ENCODE data around the gene BPIFA3. TPM values are rescaled to one million over a fixed set of nuclear protein-coding genes. Genes with fewer than 3 reads are reported as not detected.

BPIFA3 gene
- total and polyA plus RNA-seq, 7 experiments from 2014 or later = not detected

DNA sequence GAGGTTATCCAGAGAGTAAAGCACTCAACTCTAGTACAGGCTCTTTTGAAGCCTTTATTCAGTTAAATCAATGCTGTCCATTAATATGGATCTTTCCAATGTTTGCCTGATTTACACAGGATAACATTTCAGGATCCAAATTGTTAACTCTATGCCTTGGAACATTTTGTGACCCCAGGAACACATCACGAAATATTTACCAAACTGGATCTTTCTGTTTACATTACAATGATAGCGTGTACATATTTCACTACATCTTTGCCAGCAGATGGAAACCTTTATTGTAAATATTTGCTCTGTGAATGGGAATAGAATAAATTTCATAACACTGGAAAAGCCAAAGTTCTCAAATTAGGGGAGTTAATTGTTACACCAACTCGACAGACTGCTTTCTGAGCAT is 25.7 kb upstream of the BPIFA3 start:
- Histone ChIP-seq H3K27me3 (ENCODE audit: control insufficient read depth in 2 of 2, insufficient read depth in 2 of 2, low read length in 2 of 2) (no peaks in the 10 kb centered on the region), H3K4me3 (ENCODE audit: low read length) (no peak overlapping the region), H3K27ac (ENCODE audit: low read depth, low read length) (no peak overlapping the region), H3K4me1 (ENCODE audit: control insufficient read depth in 2 of 2, insufficient read depth in 2 of 2, low read length in 2 of 2) (no peaks in the 10 kb centered on the region), H3K36me3 (ENCODE audit: control insufficient read depth in 2 of 3, insufficient read depth in 3 of 3, low read length in 3 of 3) (no peaks in the 10 kb centered on the region), H3K9me3 (ENCODE audit: control insufficient read depth in 2 of 3, low read length in 3 of 3) (no peaks in the 10 kb centered on the region)
- Mint-ChIP-seq H3K9me3 (no peaks in the 10 kb centered on the region), H3K4me1 (peaks cover 0 to 16% (median 8%) of the 10 kb centered on the region in 7 donors), H3K27me3 (peaks cover 0 to 8% (median 0%) of the 10 kb centered on the region in 5 donors), H3K36me3 (no peaks in the 10 kb centered on the region), H3K27ac (no peak overlapping the region), H3K4me3 (no peak overlapping the region)
- ATAC-seq = no peak
- CTCF ChIA-PET = no interaction called here
- POLR2A ChIA-PET = no interaction called here
- no peak for DNase-seq
- intact Hi-C loops (cut with micrococcal nuclease) = no loop called here

DNA sequence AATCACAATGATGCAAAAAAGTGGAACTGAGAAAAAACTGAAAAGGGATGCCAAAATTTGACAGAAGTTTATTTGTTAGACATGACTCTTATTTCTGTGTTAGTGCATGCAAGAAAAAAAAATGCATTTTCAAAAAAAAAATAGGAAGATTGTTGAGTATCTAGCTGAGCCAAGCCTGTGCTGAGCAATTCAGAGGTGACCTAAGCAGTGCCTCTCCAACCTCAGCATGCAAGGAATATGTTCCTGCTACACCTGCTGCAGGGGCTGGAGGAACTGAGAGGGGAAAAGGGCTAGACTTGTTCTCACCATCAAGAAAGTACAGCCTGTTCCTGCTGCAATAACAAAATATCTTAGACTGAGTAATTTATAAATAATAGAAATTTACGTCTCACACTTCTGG is 25.2 kb upstream of the BPIFA3 start:
- ATAC-seq = no peak
- Mint-ChIP-seq H3K36me3 (no peaks in the 10 kb centered on the region), H3K4me3 (no peak overlapping the region), H3K9me3 (no peaks in the 10 kb centered on the region), H3K27me3 (peaks cover 0 to 8% (median 0%) of the 10 kb centered on the region in 5 donors), H3K27ac (no peak overlapping the region), H3K4me1 (peaks cover 0 to 16% (median 8%) of the 10 kb centered on the region in 7 donors)
- Histone ChIP-seq H3K4me1 (ENCODE audit: control insufficient read depth in 2 of 2, insufficient read depth in 2 of 2, low read length in 2 of 2) (no peaks in the 10 kb centered on the region), H3K4me3 (ENCODE audit: low read length) (no peak overlapping the region), H3K27ac (ENCODE audit: low read depth, low read length) (no peak overlapping the region), H3K27me3 (ENCODE audit: control insufficient read depth in 2 of 2, insufficient read depth in 2 of 2, low read length in 2 of 2) (no peaks in the 10 kb centered on the region), H3K36me3 (ENCODE audit: control insufficient read depth in 2 of 3, insufficient read depth in 3 of 3, low read length in 3 of 3) (no peaks in the 10 kb centered on the region), H3K9me3 (ENCODE audit: control insufficient read depth in 2 of 3, low read length in 3 of 3) (no peaks in the 10 kb centered on the region)
- intact Hi-C loops (cut with micrococcal nuclease) = no loop called here
- ChIA-PET POLR2A (no interaction called here), CTCF (no interaction called here)
- DNase-seq = no peak

DNA sequence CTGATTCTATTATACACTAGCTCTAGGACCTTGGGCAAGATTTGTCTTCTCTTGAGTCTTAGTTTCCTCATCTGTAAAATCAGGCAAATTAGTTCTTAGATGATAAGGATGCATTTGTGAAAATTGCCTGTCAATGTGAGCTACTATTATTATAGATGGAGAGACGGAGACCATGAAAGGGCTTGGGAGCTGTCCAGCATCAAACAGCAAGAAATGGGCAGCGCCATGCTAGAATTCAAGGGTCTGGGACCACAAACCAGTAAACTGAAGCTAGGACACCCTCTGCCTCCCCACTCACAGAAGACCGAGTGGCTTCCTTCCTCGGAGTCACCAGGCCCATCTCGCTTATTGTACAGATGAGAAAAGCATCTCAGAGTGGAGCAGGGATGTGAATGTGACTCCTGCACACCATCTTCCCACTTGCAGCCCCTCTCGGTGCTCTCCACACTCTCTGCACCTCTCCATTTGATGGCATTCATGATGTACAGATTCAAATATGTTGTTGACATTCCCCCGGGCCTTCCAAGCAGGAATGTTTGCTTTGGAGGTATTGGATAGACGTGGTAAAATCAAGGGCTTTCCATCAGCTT is 24.1 kb upstream of the BPIFA3 start:
- Mint-ChIP-seq H3K36me3 (no peaks in the 10 kb centered on the region), H3K4me3 (no peak overlapping the region), H3K4me1 (peaks cover 0 to 16% (median 8%) of the 10 kb centered on the region in 7 donors), H3K27me3 (peaks cover 0 to 8% (median 0%) of the 10 kb centered on the region in 5 donors), H3K27ac (no peak overlapping the region), H3K9me3 (no peaks in the 10 kb centered on the region)
- POLR2A ChIA-PET = no interaction called here
- no peak overlapping the region for H3K4me3 ChIP-seq (ENCODE audit: low read length)
- ATAC-seq = no peak
- CTCF ChIA-PET = no interaction called here
- H3K9me3 ChIP-seq (ENCODE audit: control insufficient read depth in 2 of 3, low read length in 3 of 3) = no peaks in the 10 kb centered on the region
- DNase-seq = no peak
- no peaks in the 10 kb centered on the region for H3K4me1 ChIP-seq (ENCODE audit: control insufficient read depth in 2 of 2, insufficient read depth in 2 of 2, low read length in 2 of 2)
- no peaks in the 10 kb centered on the region for H3K36me3 ChIP-seq (ENCODE audit: control insufficient read depth in 2 of 3, insufficient read depth in 3 of 3, low read length in 3 of 3)
- H3K27me3 ChIP-seq (ENCODE audit: control insufficient read depth in 2 of 2, insufficient read depth in 2 of 2, low read length in 2 of 2) = no peaks in the 10 kb centered on the region
- intact Hi-C loops (cut with micrococcal nuclease) = no loop called here
- no peak overlapping the region for H3K27ac ChIP-seq (ENCODE audit: low read depth, low read length)

DNA sequence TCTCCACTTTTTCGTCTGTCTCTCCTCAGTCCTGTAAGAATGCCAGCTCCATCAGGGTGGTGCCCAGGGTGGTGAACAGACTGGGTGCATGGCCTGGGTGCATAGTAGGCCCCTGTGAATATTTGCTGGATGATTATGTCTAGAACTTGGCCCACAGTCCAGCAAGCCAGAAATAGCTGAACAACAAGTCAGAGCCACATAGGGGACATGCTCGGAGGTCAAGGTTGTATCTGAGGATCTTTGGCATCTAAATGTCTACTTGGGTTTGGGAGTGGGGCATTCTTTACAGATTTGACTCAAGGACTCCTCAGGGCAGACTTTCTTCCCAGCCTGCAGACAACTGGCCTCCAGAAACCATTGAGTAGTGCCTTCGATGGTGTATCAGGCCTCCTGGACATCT is 18.1 kb upstream of the BPIFA3 start:
- Mint-ChIP-seq H3K36me3 (no peaks in the 10 kb centered on the region), H3K27ac (no peak overlapping the region), H3K27me3 (peaks cover 0 to 32% (median 15%) of the 10 kb centered on the region in 5 donors), H3K4me1 (peaks cover 0 to 10% (median 8%) of the 10 kb centered on the region in 7 donors), H3K4me3 (no peak overlapping the region), H3K9me3 (no peaks in the 10 kb centered on the region)
- no peaks in the 10 kb centered on the region for H3K9me3 ChIP-seq (ENCODE audit: control insufficient read depth in 2 of 3, low read length in 3 of 3)
- POLR2A ChIA-PET = no interaction called here
- DNase-seq (no peak), ATAC-seq (no peak)
- H3K36me3 ChIP-seq (ENCODE audit: control insufficient read depth in 2 of 3, insufficient read depth in 3 of 3, low read length in 3 of 3) = no peaks in the 10 kb centered on the region
- CTCF ChIA-PET = no interaction called here
- no peak overlapping the region for H3K4me3 ChIP-seq (ENCODE audit: low read length)
- H3K4me1 ChIP-seq (ENCODE audit: control insufficient read depth in 2 of 2, insufficient read depth in 2 of 2, low read length in 2 of 2) = no peaks in the 10 kb centered on the region
- no peaks in the 10 kb centered on the region for H3K27me3 ChIP-seq (ENCODE audit: control insufficient read depth in 2 of 2, insufficient read depth in 2 of 2, low read length in 2 of 2)
- intact Hi-C loops (cut with micrococcal nuclease) = no loop called here
- H3K27ac ChIP-seq (ENCODE audit: low read depth, low read length) = no peak overlapping the region

DNA sequence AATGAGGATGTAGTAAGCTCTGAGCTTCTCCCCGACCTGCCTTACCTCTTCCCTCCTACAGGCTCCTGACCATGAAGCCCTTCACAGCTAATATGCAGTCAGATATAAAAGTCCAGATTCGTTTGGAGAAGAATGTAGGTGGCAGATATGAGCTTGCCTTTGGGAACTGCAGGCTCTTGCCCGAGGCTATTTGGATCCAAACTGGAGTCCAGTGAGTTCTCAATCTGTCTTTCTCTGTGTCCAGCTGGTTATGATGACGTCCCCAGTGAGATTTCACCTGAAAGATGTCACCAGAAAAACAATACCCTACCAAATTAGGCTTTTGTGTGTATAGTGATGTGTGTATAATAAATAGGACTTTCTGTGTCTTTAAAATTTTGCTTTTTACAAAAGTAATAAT is 14.7 kb upstream of the BPIFA3 start:
- ChIA-PET POLR2A (no interaction called here), CTCF (no interaction called here)
- H3K4me1 Mint-ChIP-seq = no peaks in the 10 kb centered on the region
- H3K27me3 Mint-ChIP-seq = peaks cover 3 to 35% (median 30%) of the 10 kb centered on the region in 5 donors
- no peak overlapping the region for H3K4me3 Mint-ChIP-seq
- no peak overlapping the region for H3K27ac Mint-ChIP-seq
- no peaks in the 10 kb centered on the region for H3K9me3 ChIP-seq (ENCODE audit: control insufficient read depth in 2 of 3, low read length in 3 of 3)
- intact Hi-C loops (cut with micrococcal nuclease) = no loop called here
- ATAC-seq = no peak
- H3K36me3 Mint-ChIP-seq = no peaks in the 10 kb centered on the region
- H3K9me3 Mint-ChIP-seq = peaks cover 0 to 3% (median 0%) of the 10 kb centered on the region in 11 donors
- DNase-seq = no peak
- H3K4me3 ChIP-seq (ENCODE audit: low read length) = no peak overlapping the region
- H3K27me3 ChIP-seq (ENCODE audit: control insufficient read depth in 2 of 2, insufficient read depth in 2 of 2, low read length in 2 of 2) = no peaks in the 10 kb centered on the region
- H3K27ac ChIP-seq (ENCODE audit: low read depth, low read length) = no peak overlapping the region
- H3K4me1 ChIP-seq (ENCODE audit: control insufficient read depth in 2 of 2, insufficient read depth in 2 of 2, low read length in 2 of 2) = no peaks in the 10 kb centered on the region
- no peaks in the 10 kb centered on the region for H3K36me3 ChIP-seq (ENCODE audit: control insufficient read depth in 2 of 3, insufficient read depth in 3 of 3, low read length in 3 of 3)

DNA sequence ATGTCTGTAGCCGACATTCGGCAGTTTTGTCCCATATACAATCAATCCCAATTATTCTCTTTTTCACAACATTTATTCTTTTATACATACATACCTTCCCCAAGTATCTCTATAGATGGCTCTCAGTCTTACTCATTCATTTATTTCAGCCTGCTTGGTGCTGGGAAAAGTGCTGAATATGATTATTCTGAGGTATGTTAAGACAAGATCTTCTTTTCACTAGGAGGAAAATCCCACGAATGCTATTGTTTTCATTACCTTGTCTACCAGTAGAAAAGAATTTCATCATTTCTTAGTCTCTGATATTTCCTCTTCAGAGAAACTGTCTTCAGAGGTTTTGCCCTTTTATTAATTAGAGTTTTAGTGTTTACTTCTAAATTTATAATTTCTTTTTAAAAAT is 13.7 kb upstream of the BPIFA3 start:
- intact Hi-C loops (cut with micrococcal nuclease) = no loop called here
- Mint-ChIP-seq H3K4me3 (no peak overlapping the region), H3K36me3 (no peaks in the 10 kb centered on the region), H3K27me3 (peaks cover 3 to 41% (median 36%) of the 10 kb centered on the region in 5 donors), H3K4me1 (no peaks in the 10 kb centered on the region), H3K27ac (no peak overlapping the region), H3K9me3 (peaks cover 0 to 12% (median 0%) of the 10 kb centered on the region in 11 donors)
- no peaks in the 10 kb centered on the region for H3K9me3 ChIP-seq (ENCODE audit: control insufficient read depth in 2 of 3, low read length in 3 of 3)
- ATAC-seq = no peak
- no peaks in the 10 kb centered on the region for H3K27me3 ChIP-seq (ENCODE audit: control insufficient read depth in 2 of 2, insufficient read depth in 2 of 2, low read length in 2 of 2)
- no peak for DNase-seq
- ChIA-PET POLR2A (no interaction called here), CTCF (no interaction called here)
- H3K4me3 ChIP-seq (ENCODE audit: low read length) = no peak overlapping the region
- no peaks in the 10 kb centered on the region for H3K36me3 ChIP-seq (ENCODE audit: control insufficient read depth in 2 of 3, insufficient read depth in 3 of 3, low read length in 3 of 3)
- no peaks in the 10 kb centered on the region for H3K4me1 ChIP-seq (ENCODE audit: control insufficient read depth in 2 of 2, insufficient read depth in 2 of 2, low read length in 2 of 2)
- H3K27ac ChIP-seq (ENCODE audit: low read depth, low read length) = no peak overlapping the region

DNA sequence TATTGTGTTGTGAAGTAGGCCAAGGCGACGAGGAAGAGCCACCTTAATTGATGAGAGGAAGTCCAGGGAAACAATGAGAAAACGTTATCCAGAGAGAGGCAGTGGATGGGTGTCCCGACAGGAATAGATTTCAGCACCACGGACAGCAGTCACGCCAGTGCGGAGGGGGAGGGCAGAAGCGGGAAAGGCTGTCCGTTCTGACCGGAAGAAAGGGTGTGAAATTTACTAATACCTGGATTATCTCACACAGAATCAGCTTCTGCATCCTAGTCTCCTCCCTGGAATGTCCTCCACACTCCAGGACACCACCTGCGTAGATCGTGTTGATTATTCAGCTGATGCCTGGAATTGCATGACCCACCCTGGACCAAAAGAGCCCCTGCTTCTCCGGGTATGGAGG is 7.4 kb upstream of the BPIFA3 start:
- Mint-ChIP-seq H3K4me1 (peaks cover 0 to 7% (median 2%) of the 10 kb centered on the region in 7 donors), H3K4me3 (no peak overlapping the region), H3K36me3 (no peaks in the 10 kb centered on the region), H3K9me3 (peaks cover 0 to 16% (median 4%) of the 10 kb centered on the region in 11 donors), H3K27me3 (peaks cover 28 to 57% (median 55%) of the 10 kb centered on the region in 5 donors), H3K27ac (no peak overlapping the region)
- Histone ChIP-seq H3K27ac (ENCODE audit: low read depth, low read length) (no peak overlapping the region), H3K27me3 (ENCODE audit: control insufficient read depth in 2 of 2, insufficient read depth in 2 of 2, low read length in 2 of 2) (no peaks in the 10 kb centered on the region), H3K36me3 (ENCODE audit: control insufficient read depth in 2 of 3, insufficient read depth in 3 of 3, low read length in 3 of 3) (no peaks in the 10 kb centered on the region), H3K9me3 (ENCODE audit: control insufficient read depth in 2 of 3, low read length in 3 of 3) (no peaks in the 10 kb centered on the region), H3K4me3 (ENCODE audit: low read length) (no peak overlapping the region), H3K4me1 (ENCODE audit: control insufficient read depth in 2 of 2, insufficient read depth in 2 of 2, low read length in 2 of 2) (no peaks in the 10 kb centered on the region)
- no peak for ATAC-seq
- POLR2A ChIA-PET = interaction anchor here (0.6 kb wide), 1 partner anchor 900 kb away, joined by 5 read pairs; no protein-coding TSS in a partner anchor
- peak in 6 of 9 donors; percentile 7 to 50 (median 26) for DNase-seq
- CTCF ChIA-PET = no interaction called here
- intact Hi-C loops (cut with micrococcal nuclease) = loop anchor here (5.0 to 10.0 kb wide), 2 partner anchors 305 to 417 kb away; no protein-coding TSS in a partner anchor
